Measurements from ENCODE around the gene RALGPS2.
"Not testable (repeated sequence)": the region's sequence is repeated elsewhere in the genome, so short reads cannot be mapped to it uniquely, and the experiment has no call there.

The RALGPS2 gene

GRCh38 chr1:178723546-178723945, 1.5 kb upstream of the RALGPS2 start:
- no peak overlapping the region for H3K4me3 ChIP-seq (ENCODE audit: low read depth, low read length)

GRCh38 chr1:178724376-178724727, 692 bp upstream of the RALGPS2 start:
- H3K4me3 ChIP-seq (ENCODE audit: low read depth, low read length), result peak overlapping the region; percentile 82

GRCh38 chr1:178725466-178726086, 532 bp downstream of the RALGPS2 start:
- peak overlapping the region; percentile 82 for H3K4me3 ChIP-seq (ENCODE audit: low read depth, low read length)

- peak overlapping the region; percentile 82 for H3K4me3 ChIP-seq (ENCODE audit: low read depth, low read length)
These were observed 1.1 kb downstream of the RALGPS2 start for GRCh38 chr1:178726087-178726517.

- peak overlapping the region; percentile 82 for H3K4me3 ChIP-seq (ENCODE audit: low read depth, low read length)
These were observed 1.5 kb downstream of the RALGPS2 start for GRCh38 chr1:178726545-178726944.

- no peak overlapping the region for H3K4me3 ChIP-seq (ENCODE audit: low read depth, low read length)
These were observed 2.2 kb downstream of the RALGPS2 start for GRCh38 chr1:178727014-178727895.

- H3K4me3 ChIP-seq (ENCODE audit: low read depth, low read length), result no peak overlapping the region
These were observed 8.9 kb downstream of the RALGPS2 start for GRCh38 chr1:178733972-178734371.

- H3K4me3 ChIP-seq (ENCODE audit: low read depth, low read length), result no peak overlapping the region
These were observed 13.7 kb downstream of the RALGPS2 start for GRCh38 chr1:178738780-178739179.

GRCh38 chr1:178739285-178740045, 14.4 kb downstream of the RALGPS2 start:
- no peak overlapping the region for H3K4me3 ChIP-seq (ENCODE audit: low read depth, low read length)

GRCh38 chr1:178740491-178740890, 15.4 kb downstream of the RALGPS2 start:
- no peak overlapping the region for H3K4me3 ChIP-seq (ENCODE audit: low read depth, low read length)

GRCh38 chr1:178740924-178741323, 15.9 kb downstream of the RALGPS2 start:
- no peak overlapping the region for H3K4me3 ChIP-seq (ENCODE audit: low read depth, low read length)

- no peak overlapping the region for H3K4me3 ChIP-seq (ENCODE audit: low read depth, low read length)
These were observed 18.8 kb downstream of the RALGPS2 start for GRCh38 chr1:178743801-178744200.

GRCh38 chr1:178745260-178745659, 20.2 kb downstream of the RALGPS2 start:
- no peak overlapping the region for H3K4me3 ChIP-seq (ENCODE audit: low read depth, low read length)

- H3K4me3 ChIP-seq (ENCODE audit: low read depth, low read length), result no peak overlapping the region
These were observed 21.3 kb downstream of the RALGPS2 start for GRCh38 chr1:178746345-178746744.

GRCh38 chr1:178747361-178747760, 22.3 kb downstream of the RALGPS2 start:
- not testable (repeated sequence) for H3K4me3 ChIP-seq (ENCODE audit: low read depth, low read length)

GRCh38 chr1:178749581-178750166, 24.6 kb downstream of the RALGPS2 start:
- no peak overlapping the region for H3K4me3 ChIP-seq (ENCODE audit: low read depth, low read length)

- no peak overlapping the region for H3K4me3 ChIP-seq (ENCODE audit: low read depth, low read length)
These were observed 26.0 kb downstream of the RALGPS2 start for GRCh38 chr1:178751046-178751445.

- H3K4me3 ChIP-seq (ENCODE audit: low read depth, low read length), result no peak overlapping the region
These were observed 27.8 kb downstream of the RALGPS2 start for GRCh38 chr1:178752891-178753290.

- not testable (repeated sequence) for H3K4me3 ChIP-seq (ENCODE audit: low read depth, low read length)
These were observed 29.7 kb downstream of the RALGPS2 start for GRCh38 chr1:178754655-178755256.

GRCh38 chr1:178768423-178768822, 43.4 kb downstream of the RALGPS2 start:
- no peak overlapping the region for H3K4me3 ChIP-seq (ENCODE audit: low read depth, low read length)

- no peak overlapping the region for H3K4me3 ChIP-seq (ENCODE audit: low read depth, low read length)
These were observed 47.9 kb downstream of the RALGPS2 start for GRCh38 chr1:178772952-178773351.

Measured in iPS-11a (cell line).